ENCODE results near the gene CARD19. TPM values are rescaled to one million over a fixed set of nuclear protein-coding genes. Genes with fewer than 3 reads are reported as not detected.

The CARD19 gene
- total RNA-seq, 1 donor from 2014 or later: 24.5 TPM

DNA sequence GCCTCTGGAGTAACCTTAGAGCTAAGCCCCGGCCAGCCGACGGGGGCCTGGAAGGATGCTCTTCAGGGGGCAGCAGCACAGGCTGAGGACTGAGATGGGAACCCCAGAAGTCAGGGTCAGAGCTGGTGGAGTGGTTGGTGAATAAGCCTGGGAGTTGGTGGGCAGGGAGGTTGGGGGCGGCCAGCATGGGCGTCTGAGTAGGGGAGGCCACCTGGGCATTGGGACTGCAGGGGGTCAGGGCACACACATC, 23.6 kb downstream of the CARD19 start:
- Histone ChIP-seq H3K4me3 (ENCODE audit: low read length in 3 of 3) (no peak overlapping the region), H3K27me3 (ENCODE audit: control insufficient read depth in 3 of 3, insufficient read depth in 3 of 3, low read length in 3 of 3) (no peaks in the 10 kb centered on the region), H3K9me3 (ENCODE audit: control insufficient read depth in 3 of 3, low read length in 3 of 3) (no peaks in the 10 kb centered on the region), H3K27ac (ENCODE audit: low read depth, low read length) (peak overlapping the region; percentile 42), H3K4me1 (ENCODE audit: control insufficient read depth in 3 of 3, insufficient read depth in 3 of 3, low read length in 3 of 3) (peaks cover 22 to 39% (median 30%) of the 10 kb centered on the region in 3 donors), H3K9ac (ENCODE audit: low read depth in 1 of 3, low read length in 3 of 3) (peak overlapping the region in 1 of 3 donors; percentile 54), H3K36me3 (ENCODE audit: control insufficient read depth in 3 of 3, insufficient read depth in 3 of 3, low read length in 3 of 3) (peaks cover 15 to 18% (median 16%) of the 10 kb centered on the region in 3 donors)

DNA sequence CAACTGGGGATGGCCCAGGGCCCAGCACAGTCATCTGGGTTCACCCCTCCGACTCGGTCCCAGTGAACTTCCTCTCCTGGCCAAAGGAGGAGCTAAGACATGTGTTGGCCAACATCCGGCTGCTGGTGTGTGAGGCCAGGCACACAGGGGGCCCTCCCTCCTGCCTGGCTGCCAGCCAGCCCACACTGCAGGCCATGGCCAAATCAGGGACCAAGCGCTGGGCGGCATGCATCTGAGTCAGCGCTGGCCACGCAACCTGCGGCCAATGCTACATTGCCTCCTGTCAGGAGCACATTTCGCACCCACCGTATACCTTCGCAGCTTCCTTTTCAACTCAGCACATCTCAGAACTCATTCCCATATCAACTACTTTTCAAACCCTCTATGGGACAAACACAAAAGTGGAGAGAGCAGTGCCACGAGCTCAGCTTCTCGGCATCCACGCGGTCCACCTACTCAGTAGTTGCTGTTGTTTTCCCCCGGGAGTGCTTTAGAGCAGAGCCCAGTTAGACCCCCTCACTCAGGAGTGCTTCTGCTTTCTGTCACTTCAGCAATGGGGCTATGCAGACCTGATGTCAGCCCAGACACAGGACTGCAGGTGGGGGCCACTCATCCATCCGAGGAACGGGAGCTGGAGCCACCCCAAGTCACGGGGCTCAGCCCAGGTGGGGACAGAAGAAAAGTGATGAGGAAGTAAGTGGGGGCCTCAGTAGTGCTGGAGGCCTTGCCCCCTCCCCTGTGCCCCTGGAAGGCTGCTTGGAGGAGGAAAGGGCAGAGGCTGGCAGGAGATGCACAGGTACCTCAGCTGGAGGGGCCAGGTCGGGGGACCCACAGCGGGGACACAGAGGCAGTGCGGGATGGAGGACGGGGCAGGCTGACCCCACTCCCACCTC, 24.2 kb downstream of the CARD19 start:
- H3K27ac ChIP-seq (ENCODE audit: low read depth, low read length): peak overlapping the region; percentile 42

DNA sequence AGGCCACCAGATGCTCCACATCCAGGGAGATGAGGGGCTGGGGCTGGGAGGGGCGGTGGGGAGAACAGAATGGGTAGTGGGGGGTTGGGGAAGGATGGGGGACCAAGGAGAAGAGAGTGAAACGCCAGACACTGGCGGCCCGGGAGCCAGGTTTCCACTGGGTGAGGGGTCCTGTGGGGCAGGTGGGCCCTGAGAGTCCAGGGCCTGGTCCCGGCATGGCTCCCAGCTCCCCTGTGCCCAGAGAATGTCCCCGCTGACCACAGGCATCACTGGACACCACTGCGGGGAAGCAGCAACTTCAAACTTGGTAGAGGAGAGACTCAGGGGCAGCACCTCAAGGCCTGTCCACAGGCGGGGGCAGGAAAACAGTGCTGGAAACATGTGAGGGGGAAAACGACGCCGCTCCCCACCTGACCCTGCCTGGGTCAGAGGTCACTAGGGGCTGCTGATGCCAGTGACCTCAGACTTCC, 24.9 kb downstream of the CARD19 start:
- Histone ChIP-seq H3K9me3 (ENCODE audit: control insufficient read depth in 3 of 3, low read length in 3 of 3) (no peaks in the 10 kb centered on the region), H3K27me3 (ENCODE audit: control insufficient read depth in 3 of 3, insufficient read depth in 3 of 3, low read length in 3 of 3) (no peaks in the 10 kb centered on the region), H3K36me3 (ENCODE audit: control insufficient read depth in 3 of 3, insufficient read depth in 3 of 3, low read length in 3 of 3) (peaks cover 18 to 25% (median 21%) of the 10 kb centered on the region in 3 donors), H3K27ac (ENCODE audit: low read depth, low read length) (no peak overlapping the region), H3K4me1 (ENCODE audit: control insufficient read depth in 3 of 3, insufficient read depth in 3 of 3, low read length in 3 of 3) (peaks cover 22 to 35% (median 35%) of the 10 kb centered on the region in 3 donors), H3K9ac (ENCODE audit: low read depth in 1 of 3, low read length in 3 of 3) (no peak overlapping the region), H3K4me3 (ENCODE audit: low read length in 3 of 3) (no peak overlapping the region)

More for the DNA sequence above, 24.2 kb downstream of the CARD19 start:
- no peaks in the 10 kb centered on the region for H3K9me3 ChIP-seq (ENCODE audit: control insufficient read depth in 3 of 3, low read length in 3 of 3)
- peaks cover 18 to 22% (median 21%) of the 10 kb centered on the region in 3 donors for H3K36me3 ChIP-seq (ENCODE audit: control insufficient read depth in 3 of 3, insufficient read depth in 3 of 3, low read length in 3 of 3)
- peak overlapping the region in 1 of 3 donors; percentile 23 for H3K4me3 ChIP-seq (ENCODE audit: low read length in 3 of 3)
- peaks cover 22 to 35% (median 30%) of the 10 kb centered on the region in 3 donors for H3K4me1 ChIP-seq (ENCODE audit: control insufficient read depth in 3 of 3, insufficient read depth in 3 of 3, low read length in 3 of 3)
- H3K27me3 ChIP-seq (ENCODE audit: control insufficient read depth in 3 of 3, insufficient read depth in 3 of 3, low read length in 3 of 3): no peaks in the 10 kb centered on the region
- peak overlapping the region in 1 of 3 donors; percentile 54 for H3K9ac ChIP-seq (ENCODE audit: low read depth in 1 of 3, low read length in 3 of 3)

DNA sequence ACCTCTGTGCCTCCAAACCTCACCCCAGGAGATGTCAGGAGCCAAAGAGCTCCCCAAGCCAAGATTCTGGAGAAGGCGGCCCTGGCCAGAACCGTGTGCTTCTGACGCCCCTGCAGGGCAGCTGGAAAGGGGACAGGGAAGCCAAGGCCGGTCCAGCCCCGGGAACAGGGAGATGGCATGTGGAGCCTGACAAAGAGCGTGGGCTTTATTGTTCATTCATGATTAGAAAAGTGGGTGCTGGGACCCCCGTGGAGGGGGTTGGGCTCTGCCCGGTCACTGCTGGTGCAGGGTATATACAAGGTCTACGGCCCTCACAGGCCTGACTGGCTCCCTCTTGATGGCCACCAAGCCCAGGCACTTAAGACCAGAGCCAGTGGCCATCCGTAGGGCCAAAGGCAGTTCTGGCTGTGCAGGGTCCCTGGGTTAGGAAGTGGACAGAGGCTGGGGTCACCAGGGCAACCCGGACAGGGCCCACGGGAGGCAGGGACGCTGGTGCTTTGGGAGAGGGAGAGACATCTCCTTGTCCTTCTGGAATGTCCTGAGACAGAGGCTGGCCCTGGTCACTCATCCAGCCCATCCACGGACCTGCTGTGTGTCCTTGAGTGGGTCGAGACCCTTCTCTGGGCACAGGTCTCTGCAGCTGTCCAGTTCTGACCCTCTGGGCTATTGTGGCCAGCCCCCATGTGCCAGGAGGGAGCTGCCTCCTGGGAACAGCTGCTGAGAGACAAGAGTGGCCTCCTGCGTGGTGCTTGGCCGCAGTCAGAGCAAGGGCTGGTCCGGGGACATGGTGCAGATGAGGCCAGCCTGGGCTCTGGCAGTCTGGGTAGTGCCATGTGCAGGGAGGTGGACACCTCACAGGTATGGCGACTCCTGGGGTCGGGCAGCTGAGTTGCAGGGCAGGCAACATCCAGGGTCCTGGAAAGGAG, 25.6 kb downstream of the CARD19 start:
- Histone ChIP-seq H3K4me3 (ENCODE audit: low read length in 3 of 3) (no peak overlapping the region), H3K9me3 (ENCODE audit: control insufficient read depth in 3 of 3, low read length in 3 of 3) (no peaks in the 10 kb centered on the region), H3K27me3 (ENCODE audit: control insufficient read depth in 3 of 3, insufficient read depth in 3 of 3, low read length in 3 of 3) (no peaks in the 10 kb centered on the region), H3K4me1 (ENCODE audit: control insufficient read depth in 3 of 3, insufficient read depth in 3 of 3, low read length in 3 of 3) (peaks cover 20 to 33% (median 33%) of the 10 kb centered on the region in 3 donors), H3K27ac (ENCODE audit: low read depth, low read length) (no peak overlapping the region), H3K36me3 (ENCODE audit: control insufficient read depth in 3 of 3, insufficient read depth in 3 of 3, low read length in 3 of 3) (peaks cover 18 to 25% (median 23%) of the 10 kb centered on the region in 3 donors), H3K9ac (ENCODE audit: low read depth in 1 of 3, low read length in 3 of 3) (peak overlapping the region in 1 of 3 donors; percentile 8)

DNA sequence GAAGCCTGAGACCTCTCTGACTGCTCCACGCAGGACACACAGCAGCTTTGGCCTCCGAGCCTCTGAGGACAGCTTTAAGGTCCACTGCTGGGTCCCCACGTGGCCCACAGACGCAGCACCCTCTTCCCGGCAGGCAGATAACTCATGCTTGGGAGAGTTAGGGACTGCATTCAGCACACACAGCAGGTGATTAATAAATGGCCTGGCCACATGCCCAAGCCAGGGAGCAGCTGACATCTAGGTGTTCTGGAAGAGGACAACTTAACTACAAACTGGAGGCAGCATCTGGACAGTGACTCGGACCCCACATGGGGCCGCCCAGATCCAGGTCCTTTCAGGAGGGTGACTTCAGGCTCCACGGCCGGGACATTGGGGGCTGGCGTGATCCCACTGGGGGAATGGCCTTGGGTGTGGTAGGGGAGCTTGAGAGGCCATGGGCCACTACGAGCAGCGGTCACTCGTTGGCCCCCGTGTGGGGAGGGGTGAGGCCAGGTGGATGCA, 26.8 kb downstream of the CARD19 start:
- H3K36me3 ChIP-seq (ENCODE audit: control insufficient read depth in 3 of 3, insufficient read depth in 3 of 3, low read length in 3 of 3): peaks cover 18 to 25% (median 23%) of the 10 kb centered on the region in 3 donors
- no peak overlapping the region for H3K27ac ChIP-seq (ENCODE audit: low read depth, low read length)
- no peak overlapping the region for H3K4me3 ChIP-seq (ENCODE audit: low read length in 3 of 3)
- peaks cover 31 to 44% (median 44%) of the 10 kb centered on the region in 3 donors for H3K4me1 ChIP-seq (ENCODE audit: control insufficient read depth in 3 of 3, insufficient read depth in 3 of 3, low read length in 3 of 3)
- H3K9ac ChIP-seq (ENCODE audit: low read depth in 1 of 3, low read length in 3 of 3): no peak overlapping the region
- no peaks in the 10 kb centered on the region for H3K27me3 ChIP-seq (ENCODE audit: control insufficient read depth in 3 of 3, insufficient read depth in 3 of 3, low read length in 3 of 3)
- H3K9me3 ChIP-seq (ENCODE audit: control insufficient read depth in 3 of 3, low read length in 3 of 3): no peaks in the 10 kb centered on the region

DNA sequence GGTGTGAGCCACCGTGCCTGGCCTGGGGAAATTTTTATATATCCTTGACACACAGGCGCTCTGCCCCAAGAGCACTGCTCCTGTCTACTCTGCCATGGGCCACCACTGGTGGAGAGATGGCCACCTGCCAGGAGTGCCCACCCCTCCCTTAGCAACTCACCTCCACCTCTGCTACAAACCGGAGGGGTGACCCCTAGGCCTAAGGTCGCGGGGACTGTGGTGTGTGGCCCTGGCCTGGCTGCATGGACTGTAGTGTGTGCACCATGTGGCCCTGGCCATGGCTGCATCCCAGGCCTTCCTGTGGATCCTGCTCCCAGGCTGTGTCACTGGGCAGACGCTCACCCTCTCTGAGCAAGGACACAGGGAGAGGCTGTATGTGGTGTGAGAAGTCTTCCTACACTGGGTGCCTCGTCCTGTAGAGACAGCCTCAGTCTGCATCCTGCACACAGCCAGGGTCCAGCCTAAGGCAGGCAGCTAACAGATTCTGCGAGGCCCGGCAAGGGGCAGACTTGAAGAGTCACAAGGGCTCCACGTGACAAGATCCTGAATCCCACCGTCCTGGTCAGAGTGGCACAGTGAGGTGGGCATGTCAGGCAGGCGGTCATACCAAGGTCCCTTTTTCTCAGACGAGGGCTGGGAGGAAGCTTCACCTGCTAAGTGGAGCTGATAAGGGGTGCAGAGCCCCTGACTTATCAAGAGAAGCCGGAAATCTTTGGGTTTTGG, 27.7 kb downstream of the CARD19 start:
- Histone ChIP-seq H3K4me3 (ENCODE audit: low read length in 3 of 3) (no peak overlapping the region), H3K9me3 (ENCODE audit: control insufficient read depth in 3 of 3, low read length in 3 of 3) (no peaks in the 10 kb centered on the region), H3K9ac (ENCODE audit: low read depth in 1 of 3, low read length in 3 of 3) (peak overlapping the region in 1 of 3 donors; percentile 20), H3K36me3 (ENCODE audit: control insufficient read depth in 3 of 3, insufficient read depth in 3 of 3, low read length in 3 of 3) (peaks cover 18 to 25% (median 23%) of the 10 kb centered on the region in 3 donors), H3K27me3 (ENCODE audit: control insufficient read depth in 3 of 3, insufficient read depth in 3 of 3, low read length in 3 of 3) (no peaks in the 10 kb centered on the region), H3K4me1 (ENCODE audit: control insufficient read depth in 3 of 3, insufficient read depth in 3 of 3, low read length in 3 of 3) (peaks cover 41 to 53% (median 53%) of the 10 kb centered on the region in 3 donors), H3K27ac (ENCODE audit: low read depth, low read length) (no peak overlapping the region)

DNA sequence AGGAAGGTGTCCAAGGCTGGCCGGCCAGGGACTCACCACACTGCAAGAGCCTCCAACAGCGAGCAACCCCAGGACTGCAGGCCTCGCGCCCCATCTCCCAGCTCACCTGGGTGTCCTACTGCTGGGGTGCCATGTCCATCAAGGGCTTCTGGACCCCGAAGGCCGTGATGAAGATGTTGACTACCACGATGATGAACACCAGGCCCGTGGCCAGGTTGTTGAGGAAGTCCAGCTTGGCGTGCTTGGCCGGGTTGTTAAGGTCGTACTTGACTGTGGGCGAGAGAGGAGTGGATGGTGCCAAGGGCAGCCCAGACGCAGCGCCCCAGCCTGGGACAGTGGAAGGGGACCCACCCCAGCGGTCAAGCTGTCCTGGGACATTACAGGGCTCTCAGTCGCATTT, 28.8 kb downstream of the CARD19 start:
- peaks cover 48 to 58% (median 57%) of the 10 kb centered on the region in 3 donors for H3K4me1 ChIP-seq (ENCODE audit: control insufficient read depth in 3 of 3, insufficient read depth in 3 of 3, low read length in 3 of 3)
- H3K27me3 ChIP-seq (ENCODE audit: control insufficient read depth in 3 of 3, insufficient read depth in 3 of 3, low read length in 3 of 3): no peaks in the 10 kb centered on the region
- H3K9ac ChIP-seq (ENCODE audit: low read depth in 1 of 3, low read length in 3 of 3): no peak overlapping the region
- no peaks in the 10 kb centered on the region for H3K9me3 ChIP-seq (ENCODE audit: control insufficient read depth in 3 of 3, low read length in 3 of 3)
- H3K36me3 ChIP-seq (ENCODE audit: control insufficient read depth in 3 of 3, insufficient read depth in 3 of 3, low read length in 3 of 3): peaks cover 18 to 25% (median 23%) of the 10 kb centered on the region in 3 donors
- H3K27ac ChIP-seq (ENCODE audit: low read depth, low read length): no peak overlapping the region
- no peak overlapping the region for H3K4me3 ChIP-seq (ENCODE audit: low read length in 3 of 3)

DNA sequence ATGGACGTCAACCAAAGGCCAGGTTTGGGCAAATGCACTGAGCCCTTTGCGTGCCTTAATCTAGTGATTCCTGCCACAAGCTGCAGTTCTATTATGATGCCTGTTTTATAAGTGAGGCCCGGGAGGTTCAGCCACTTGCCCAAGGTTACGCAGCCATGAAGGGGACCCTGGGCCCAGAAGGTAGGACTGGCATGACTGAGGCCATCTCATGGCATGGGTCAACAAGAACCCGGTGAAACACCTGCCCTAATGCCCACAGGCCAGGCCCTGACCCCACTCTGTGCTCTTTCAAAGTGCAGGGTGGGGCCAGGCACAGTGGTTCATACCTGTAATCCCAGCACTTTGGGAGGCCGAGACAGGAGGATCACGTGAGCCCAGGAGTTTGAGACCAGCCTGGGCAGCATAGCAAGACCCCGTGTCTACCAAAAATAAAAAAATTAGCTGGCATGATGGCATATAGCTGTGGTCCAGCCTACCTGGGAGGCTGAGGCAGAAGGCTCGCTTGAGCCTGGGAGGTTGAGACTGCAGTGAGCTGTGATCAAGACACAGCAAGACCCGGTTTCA, 29.4 kb downstream of the CARD19 start:
- H3K36me3 ChIP-seq (ENCODE audit: control insufficient read depth in 3 of 3, insufficient read depth in 3 of 3, low read length in 3 of 3): peaks cover 18 to 25% (median 23%) of the 10 kb centered on the region in 3 donors
- no peak overlapping the region for H3K9ac ChIP-seq (ENCODE audit: low read depth in 1 of 3, low read length in 3 of 3)
- H3K27ac ChIP-seq (ENCODE audit: low read depth, low read length): no peak overlapping the region
- no peak overlapping the region for H3K4me3 ChIP-seq (ENCODE audit: low read length in 3 of 3)
- no peaks in the 10 kb centered on the region for H3K9me3 ChIP-seq (ENCODE audit: control insufficient read depth in 3 of 3, low read length in 3 of 3)
- peaks cover 48 to 58% (median 57%) of the 10 kb centered on the region in 3 donors for H3K4me1 ChIP-seq (ENCODE audit: control insufficient read depth in 3 of 3, insufficient read depth in 3 of 3, low read length in 3 of 3)
- H3K27me3 ChIP-seq (ENCODE audit: control insufficient read depth in 3 of 3, insufficient read depth in 3 of 3, low read length in 3 of 3): no peaks in the 10 kb centered on the region
